Myocyte (in vitro differentiated cells): Measurements from ENCODE around the gene SARS1. TPM values are rescaled to one million over a fixed set of nuclear protein-coding genes. Genes with fewer than 3 reads are reported as not detected.
A peak's percentile ranks its signal among the peaks of the same experiment; 100 is the strongest.
"Not testable (repeated sequence)": the region's sequence is repeated elsewhere in the genome, so short reads cannot be mapped to it uniquely, and the experiment has no call there.

ENCODE experiments used
- DNase-seq: peaks from one replicate; pipeline ENCODE4 v3.0.0-alpha.2; 2012; ENCODE audit warnings: low read depth
- polyA plus RNA-seq: library from polyadenylated mRNA; unstranded; fragments of >200 nt; gene quantifications from one replicate; pipeline ENCODE4 v1.2.1, GENCODE V29; 2012; ENCODE audit warnings: missing spikeins
- total RNA-seq: library from RNA; depleted of rRNA; stranded (reverse); fragments of >200 nt; gene quantifications from 2 replicates; pipeline ENCODE4 v1.2.3, GENCODE V29; 2014

The SARS1 gene
- total RNA-seq = 146 and 160 TPM in 2 replicates
- polyA plus RNA-seq = 348 TPM

- DNase-seq = peak; percentile 90
Measured at GRCh38 chr1:109213824-109214693, at the start of gene SARS1. SARS1 (plus strand) TSS chr1:109213918; CDS start chr1:109213993, 75 bp downstream.

- DNase-seq = no peak
Measured at GRCh38 chr1:109164538-109164937, 49.2 kb upstream of the SARS1 start.

- no peak for DNase-seq
Measured at GRCh38 chr1:109167001-109167506, 46.7 kb upstream of the SARS1 start.

- no peak for DNase-seq
Measured at GRCh38 chr1:109170035-109170764, 43.5 kb upstream of the SARS1 start.

GRCh38 chr1:109171646-109172045 is 42.1 kb upstream of the SARS1 start:
- DNase-seq = no peak

GRCh38 chr1:109176349-109176748 is 37.4 kb upstream of the SARS1 start:
- DNase-seq = not testable (repeated sequence)

GRCh38 chr1:109180715-109181084 is 33.0 kb upstream of the SARS1 start:
- not testable (repeated sequence) for DNase-seq

- no peak for DNase-seq
Measured at GRCh38 chr1:109181085-109181806, 32.5 kb upstream of the SARS1 start.

GRCh38 chr1:109181807-109182163 is 31.9 kb upstream of the SARS1 start:
- no peak for DNase-seq

- DNase-seq = no peak
Measured at GRCh38 chr1:109183058-109183738, 30.5 kb upstream of the SARS1 start.

- no peak for DNase-seq
Measured at GRCh38 chr1:109184687-109185086, 29.0 kb upstream of the SARS1 start.

- DNase-seq = no peak
Measured at GRCh38 chr1:109185357-109185756, 28.4 kb upstream of the SARS1 start.

- no peak for DNase-seq
Measured at GRCh38 chr1:109185990-109186732, 27.6 kb upstream of the SARS1 start.

- DNase-seq = no peak
Measured at GRCh38 chr1:109186733-109187086, 27.0 kb upstream of the SARS1 start.

- DNase-seq = no peak
Measured at GRCh38 chr1:109187127-109187526, 26.6 kb upstream of the SARS1 start.

GRCh38 chr1:109188200-109188599 is 25.5 kb upstream of the SARS1 start:
- DNase-seq = no peak

GRCh38 chr1:109188781-109189180 is 24.9 kb upstream of the SARS1 start:
- no peak for DNase-seq

- no peak for DNase-seq
Measured at GRCh38 chr1:109190189-109190588, 23.5 kb upstream of the SARS1 start.

GRCh38 chr1:109191377-109191776 is 22.3 kb upstream of the SARS1 start:
- no peak for DNase-seq

- no peak for DNase-seq
Measured at GRCh38 chr1:109191891-109192290, 21.8 kb upstream of the SARS1 start.
